ENCODE data around the gene MAP4K4. TPM values are rescaled to one million over a fixed set of nuclear protein-coding genes. Genes with fewer than 3 reads are reported as not detected.

The MAP4K4 gene
- total RNA-seq, 1 donor from 2014 or later: 68.4 TPM

DNA sequence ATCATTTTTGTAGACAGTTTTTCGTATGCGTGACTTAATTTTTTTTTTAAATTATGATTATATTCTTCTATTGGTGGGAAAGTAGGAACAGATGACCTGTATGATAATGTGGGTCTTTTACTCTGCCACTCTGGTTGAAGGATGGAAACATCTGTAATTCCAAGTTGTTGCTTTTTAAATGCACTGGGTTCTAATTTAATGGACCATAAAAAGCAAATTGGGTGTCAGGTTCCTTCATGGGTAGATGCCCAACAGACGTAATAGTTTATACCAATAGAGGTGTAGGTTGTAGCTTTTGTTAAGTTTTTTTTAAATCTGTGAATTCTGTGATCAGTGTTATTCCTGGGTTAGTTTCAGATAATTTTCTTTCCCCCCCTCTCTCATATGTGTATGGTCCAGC, 117.6 kb downstream of the MAP4K4 start:
- intact Hi-C loops (cut with DNase I): no loop called here
- ATAC-seq (no peak), DNase-seq (no peak)
- TF ChIP-seq, protein P1, sequence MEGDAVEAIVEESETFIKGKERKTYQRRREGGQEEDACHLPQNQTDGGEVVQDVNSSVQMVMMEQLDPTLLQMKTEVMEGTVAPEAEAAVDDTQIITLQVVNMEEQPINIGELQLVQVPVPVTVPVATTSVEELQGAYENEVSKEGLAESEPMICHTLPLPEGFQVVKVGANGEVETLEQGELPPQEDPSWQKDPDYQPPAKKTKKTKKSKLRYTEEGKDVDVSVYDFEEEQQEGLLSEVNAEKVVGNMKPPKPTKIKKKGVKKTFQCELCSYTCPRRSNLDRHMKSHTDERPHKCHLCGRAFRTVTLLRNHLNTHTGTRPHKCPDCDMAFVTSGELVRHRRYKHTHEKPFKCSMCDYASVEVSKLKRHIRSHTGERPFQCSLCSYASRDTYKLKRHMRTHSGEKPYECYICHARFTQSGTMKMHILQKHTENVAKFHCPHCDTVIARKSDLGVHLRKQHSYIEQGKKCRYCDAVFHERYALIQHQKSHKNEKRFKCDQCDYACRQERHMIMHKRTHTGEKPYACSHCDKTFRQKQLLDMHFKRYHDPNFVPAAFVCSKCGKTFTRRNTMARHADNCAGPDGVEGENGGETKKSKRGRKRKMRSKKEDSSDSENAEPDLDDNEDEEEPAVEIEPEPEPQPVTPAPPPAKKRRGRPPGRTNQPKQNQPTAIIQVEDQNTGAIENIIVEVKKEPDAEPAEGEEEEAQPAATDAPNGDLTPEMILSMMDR (IDR thresholded peaks at IDR 0.05): no peak
- no peaks in the 10 kb centered on the region for H3K27me3 ChIP-seq (ENCODE audit: low read depth)
- H3K27ac ChIP-seq: no peak overlapping the region
- H3K36me3 ChIP-seq: no peaks in the 10 kb centered on the region
- no peaks in the 10 kb centered on the region for H3K9me3 ChIP-seq
- no peak overlapping the region for H3K4me3 ChIP-seq
- H3K4me1 ChIP-seq: peaks cover 33% of the 10 kb centered on the region

DNA sequence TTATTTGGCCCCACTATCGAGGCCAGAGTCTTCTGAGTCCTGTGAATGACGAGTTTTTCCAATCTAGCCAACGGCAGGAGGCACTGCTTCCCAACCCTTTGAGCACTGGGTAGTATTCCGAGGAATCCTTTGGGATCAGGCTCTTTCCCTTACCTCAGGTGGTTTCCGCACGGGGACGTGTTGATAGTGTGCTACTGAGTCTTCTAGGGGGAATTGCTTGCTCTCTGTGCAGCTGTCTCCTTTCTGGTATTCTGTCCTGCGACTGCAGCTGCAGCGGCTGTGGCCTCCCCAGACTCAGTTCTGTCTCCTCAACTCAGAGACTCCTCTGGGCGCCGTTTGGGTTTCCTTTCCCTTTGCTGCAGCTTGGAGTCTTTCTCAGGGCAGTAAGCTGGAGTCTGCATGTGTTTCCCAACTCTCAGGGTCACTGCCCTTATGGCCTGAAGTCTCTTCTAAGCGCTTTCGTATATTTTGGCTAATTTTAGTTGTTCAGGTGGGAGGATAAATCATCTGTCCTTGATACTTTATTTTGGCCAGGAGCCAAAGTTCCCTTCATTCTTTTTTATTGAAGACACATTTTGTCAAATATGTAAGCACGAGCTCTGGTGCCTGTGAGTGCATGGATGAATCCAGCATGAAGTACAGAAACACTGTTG, 118.4 kb downstream of the MAP4K4 start:
- Histone ChIP-seq H3K9me3 (no peaks in the 10 kb centered on the region), H3K4me1 (peaks cover 37% of the 10 kb centered on the region), H3K27ac (no peak overlapping the region), H3K36me3 (no peaks in the 10 kb centered on the region), H3K4me3 (no peak overlapping the region), H3K27me3 (ENCODE audit: low read depth) (no peaks in the 10 kb centered on the region)
- DNase-seq (no peak), ATAC-seq (no peak)
- intact Hi-C loops (cut with DNase I): no loop called here
- TF ChIP-seq, protein P1 (IDR thresholded peaks at IDR 0.05): no peak

DNA sequence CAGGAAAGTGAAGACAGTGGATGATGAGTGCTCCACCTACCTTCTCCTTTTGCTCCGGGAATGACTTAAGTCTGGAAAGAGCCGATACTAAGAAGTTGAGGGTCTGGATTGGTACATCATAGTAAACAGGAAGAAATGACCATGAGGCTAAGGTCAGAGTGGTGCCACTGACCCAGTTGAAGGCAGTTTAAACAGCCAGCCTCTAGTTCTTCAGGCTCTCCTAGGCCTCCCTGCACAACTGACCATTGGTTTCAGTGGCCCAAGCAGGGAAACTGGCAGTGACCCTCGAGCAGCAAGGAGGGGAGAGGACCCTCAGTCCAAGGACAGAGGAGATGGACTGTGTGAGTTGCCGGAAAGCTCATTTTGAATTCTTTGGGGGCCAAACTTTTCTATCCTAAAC, 119.1 kb downstream of the MAP4K4 start:
- intact Hi-C loops (cut with DNase I): no loop called here
- Histone ChIP-seq H3K4me3 (no peak overlapping the region), H3K36me3 (no peaks in the 10 kb centered on the region), H3K9me3 (no peaks in the 10 kb centered on the region), H3K27me3 (ENCODE audit: low read depth) (no peaks in the 10 kb centered on the region), H3K4me1 (peaks cover 37% of the 10 kb centered on the region), H3K27ac (no peak overlapping the region)
- ATAC-seq (no peak), DNase-seq (no peak)
- TF ChIP-seq, protein P1 (IDR thresholded peaks at IDR 0.05): no peak

DNA sequence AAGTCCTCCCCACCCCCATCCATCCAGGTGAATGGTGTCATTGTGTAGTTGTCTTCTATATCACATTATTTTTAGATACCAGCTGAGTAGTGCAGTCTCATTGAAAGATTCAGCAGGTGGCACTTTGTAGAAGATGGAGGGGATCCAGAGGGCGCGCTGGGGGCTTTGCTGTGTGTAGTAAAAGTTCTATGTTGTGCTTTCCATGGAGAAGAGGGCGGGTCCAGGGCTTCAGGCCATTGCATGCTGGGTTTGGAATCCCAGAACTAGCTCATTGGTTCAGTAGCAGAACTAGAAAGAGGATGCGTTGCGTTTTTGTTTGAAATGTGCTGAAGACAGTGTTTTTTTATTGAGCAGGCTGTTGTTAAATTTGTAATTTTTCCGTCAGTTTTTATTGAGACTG, 120.0 kb downstream of the MAP4K4 start:
- Histone ChIP-seq H3K9me3 (no peaks in the 10 kb centered on the region), H3K27ac (no peak overlapping the region), H3K4me3 (no peak overlapping the region), H3K27me3 (ENCODE audit: low read depth) (no peaks in the 10 kb centered on the region), H3K4me1 (peaks cover 38% of the 10 kb centered on the region), H3K36me3 (no peaks in the 10 kb centered on the region)
- DNase-seq (no peak), ATAC-seq (no peak)
- TF ChIP-seq, protein P1 (IDR thresholded peaks at IDR 0.05): no peak
- intact Hi-C loops (cut with DNase I): no loop called here

DNA sequence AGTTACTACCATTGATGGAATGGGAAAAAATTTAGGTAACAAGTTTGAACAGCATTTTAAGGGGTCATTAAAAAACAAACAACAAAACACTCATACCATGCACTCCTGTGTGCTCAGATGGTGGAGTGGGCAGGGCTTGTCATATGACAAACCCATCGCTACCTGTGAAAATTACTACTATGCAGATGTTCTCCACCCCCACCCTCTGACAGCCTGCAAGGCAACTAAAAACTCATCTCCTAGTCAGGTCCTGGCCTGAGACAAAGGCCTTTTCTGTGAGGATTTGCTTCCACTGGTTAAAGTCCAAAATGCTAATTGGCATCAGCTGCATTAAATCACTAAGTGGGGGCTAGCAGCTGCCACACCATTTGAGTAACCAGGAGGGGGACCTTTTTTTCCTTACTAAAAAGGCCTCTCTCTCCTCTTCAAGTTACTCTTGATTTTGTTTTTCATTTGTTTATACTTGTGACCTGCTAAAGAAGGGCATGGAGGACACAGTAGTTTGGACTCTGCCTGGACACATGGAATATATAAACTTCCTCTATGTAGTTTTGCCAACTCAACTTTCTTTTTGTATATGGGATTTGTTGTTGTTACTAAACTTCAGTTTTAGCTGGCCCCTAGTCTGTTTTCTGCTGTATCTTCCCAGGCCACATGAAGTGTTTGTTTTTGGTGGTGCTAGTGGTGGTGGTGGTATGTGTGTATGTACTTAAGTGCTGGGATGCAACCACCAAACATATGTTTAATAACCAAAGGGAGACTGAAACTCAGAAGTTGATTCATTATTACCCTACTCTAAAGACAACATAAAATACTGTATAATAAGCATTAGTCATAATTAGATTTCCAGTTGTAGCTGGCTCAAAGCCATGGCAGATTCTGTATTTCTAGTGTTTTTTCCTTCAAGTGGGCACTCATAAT, 121.3 kb downstream of the MAP4K4 start:
- Histone ChIP-seq H3K36me3 (no peaks in the 10 kb centered on the region), H3K27me3 (ENCODE audit: low read depth) (no peaks in the 10 kb centered on the region), H3K27ac (no peak overlapping the region), H3K4me3 (no peak overlapping the region), H3K9me3 (no peaks in the 10 kb centered on the region), H3K4me1 (peaks cover 49% of the 10 kb centered on the region)
- TF ChIP-seq, protein P1 (IDR thresholded peaks at IDR 0.05): no peak
- ATAC-seq: no peak
- DNase-seq: no peak
- intact Hi-C loops (cut with DNase I): no loop called here

Data from lower lobe of right lung (tissue), 2 donors.